ENCODE measurements around the gene ETS1. TPM values are rescaled to one million over a fixed set of nuclear protein-coding genes. Genes with fewer than 3 reads are reported as not detected.

The ETS1 gene
- total RNA-seq, 1 donor, result 35.5 TPM

DNA sequence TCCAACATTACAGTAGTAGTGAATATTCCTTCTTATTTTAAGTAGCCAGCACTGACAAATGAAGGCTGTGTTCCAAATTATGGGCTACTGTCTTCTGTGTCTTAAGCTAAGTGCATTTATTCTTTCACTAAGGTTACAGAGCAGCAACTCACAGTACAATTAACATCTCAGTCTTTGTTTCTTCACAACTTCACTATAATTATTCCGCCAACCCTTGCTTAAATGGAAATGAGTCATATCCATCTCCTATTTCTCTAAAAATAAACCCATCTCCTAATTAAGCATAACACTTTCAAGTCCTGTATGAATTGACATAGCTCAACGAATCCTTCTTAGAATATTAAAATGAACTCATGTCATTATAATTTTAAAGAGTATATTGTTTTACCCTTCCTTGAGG lies 6.7 kb downstream of the ETS1 start:
- no peak overlapping the region for H3K4me3 ChIP-seq (ENCODE audit: low read depth, low read length)
- no peak for TF ChIP-seq CTCF (IDR thresholded peaks at IDR 0.05; ENCODE audit: insufficient read depth, low read length)
- DNase-seq (ENCODE audit: low read depth), result no peak

DNA sequence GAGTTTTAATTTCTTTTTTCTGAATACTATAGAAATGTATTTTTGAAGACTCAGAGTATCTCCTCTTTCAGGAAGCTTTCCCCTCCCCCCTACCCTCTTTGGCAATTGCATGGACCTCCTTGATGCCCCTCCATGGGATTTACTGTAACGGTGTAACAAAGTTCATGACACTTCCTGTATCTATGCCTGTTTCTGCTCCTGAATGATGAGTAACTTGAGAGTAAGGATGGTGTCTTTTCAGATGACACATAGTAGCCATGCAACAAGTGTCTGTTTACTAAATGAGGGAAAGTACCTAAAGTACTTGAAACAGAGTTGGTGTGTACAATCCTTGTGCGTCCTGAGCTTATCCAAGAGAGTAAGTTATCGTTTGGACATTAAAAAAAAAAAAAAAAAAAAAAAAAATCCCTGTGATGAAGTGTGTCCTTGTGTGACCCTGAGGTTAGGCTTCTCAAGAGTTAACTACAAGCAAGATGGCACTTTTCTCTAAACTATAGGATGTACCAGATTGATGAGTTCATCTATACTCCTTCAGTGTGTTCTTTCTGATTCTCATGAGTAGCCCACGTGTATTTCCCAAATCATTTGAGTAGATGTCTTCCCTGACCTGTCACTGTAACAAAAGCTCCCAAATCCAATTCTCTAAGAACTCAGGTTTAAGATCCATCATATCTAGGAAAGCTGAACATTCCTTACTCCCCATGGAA lies 7.4 kb downstream of the ETS1 start:
- DNase-seq (ENCODE audit: low read depth), result no peak
- TF ChIP-seq CTCF (IDR thresholded peaks at IDR 0.05; ENCODE audit: insufficient read depth, low read length), result no peak
- H3K4me3 ChIP-seq (ENCODE audit: low read depth, low read length), result no peak overlapping the region

GRCh38 chr11:128576555-128576954 lies 10.8 kb downstream of the ETS1 start:
- no peak for DNase-seq (ENCODE audit: low read depth)
- H3K4me3 ChIP-seq (ENCODE audit: low read depth, low read length), result no peak overlapping the region
- TF ChIP-seq CTCF (IDR thresholded peaks at IDR 0.05; ENCODE audit: insufficient read depth, low read length), result no peak

- no peak overlapping the region for H3K4me3 ChIP-seq (ENCODE audit: low read depth, low read length)
- DNase-seq (ENCODE audit: low read depth), result peak; percentile 86
- TF ChIP-seq CTCF (IDR thresholded peaks at IDR 0.05; ENCODE audit: insufficient read depth, low read length), result no peak
Observed at GRCh38 chr11:128575961-128576350, 11.4 kb downstream of the ETS1 start.

DNA sequence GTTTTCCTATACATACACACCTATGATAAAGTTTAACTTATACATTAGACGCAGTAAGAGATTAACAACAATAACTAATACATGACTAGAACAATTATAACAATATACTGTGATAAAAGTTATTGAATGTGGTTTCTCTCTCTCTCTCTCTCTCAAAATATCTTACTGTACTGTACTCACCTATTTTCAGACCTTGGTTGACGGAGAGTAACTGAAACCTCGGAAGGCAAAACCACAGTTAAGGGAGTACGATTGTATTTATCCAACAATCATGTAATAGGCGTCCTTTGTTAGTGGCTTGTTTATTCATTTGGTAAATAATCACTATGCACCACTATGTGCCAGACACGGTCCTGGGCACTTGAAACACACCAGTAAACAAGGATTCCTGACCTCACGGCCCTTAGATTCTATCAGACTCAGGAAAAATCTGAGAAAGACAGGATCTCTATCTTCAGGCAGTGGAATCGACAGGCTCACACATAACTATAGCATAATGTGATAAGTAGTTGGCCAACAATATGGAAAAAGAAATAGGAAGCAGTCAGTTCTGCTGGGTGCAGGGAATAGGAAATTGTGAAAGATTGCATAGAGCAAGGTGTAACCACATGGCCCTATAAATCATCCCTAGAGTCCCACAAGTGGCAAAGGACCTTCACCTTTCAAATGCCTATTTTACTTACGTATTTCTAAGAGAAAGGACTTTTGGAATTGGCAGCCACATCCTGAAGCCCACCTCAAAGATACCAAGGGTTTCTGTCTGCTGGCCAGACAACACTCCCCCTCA lies 12.0 kb downstream of the ETS1 start:
- DNase-seq (ENCODE audit: low read depth), result peak; percentile 31
- TF ChIP-seq CTCF (IDR thresholded peaks at IDR 0.05; ENCODE audit: insufficient read depth, low read length), result no peak
- H3K4me3 ChIP-seq (ENCODE audit: low read depth, low read length), result no peak overlapping the region

DNA sequence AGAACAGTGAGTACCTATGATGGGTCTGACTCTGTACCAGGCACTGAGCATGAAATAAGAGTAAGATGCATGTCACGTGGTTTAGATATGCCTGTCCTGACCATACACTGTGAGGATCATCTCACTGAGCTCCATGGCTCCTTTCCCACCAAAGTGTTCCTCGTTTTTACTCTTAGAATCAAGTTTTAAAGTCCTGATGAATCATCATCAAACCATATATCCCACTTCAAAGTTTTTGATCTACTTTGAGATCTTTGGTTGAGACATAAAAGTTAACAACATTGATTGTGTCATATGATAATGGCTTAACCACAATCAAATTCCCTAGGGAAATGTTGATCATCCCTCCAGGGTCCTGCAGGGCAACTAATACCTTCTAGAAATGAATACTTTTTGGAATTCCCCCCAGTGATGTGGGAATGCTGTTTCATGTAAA lies 12.8 kb downstream of the ETS1 start:
- H3K4me3 ChIP-seq (ENCODE audit: low read depth, low read length), result no peak overlapping the region
- no peak for TF ChIP-seq CTCF (IDR thresholded peaks at IDR 0.05; ENCODE audit: insufficient read depth, low read length)
- DNase-seq (ENCODE audit: low read depth), result no peak

Data from fibroblast of the aortic adventitia (primary cell).